K562 (cell line): ENCODE results near the gene TIGD4. TPM values are rescaled to one million over a fixed set of nuclear protein-coding genes. Genes with fewer than 3 reads are reported as not detected.

Experiments
- AFF1 ChIP-seq, 2 experiments: fragments of 450-650 bp; IDR thresholded peaks; 2 replicates each; pipeline ENCODE4 v1.6.1; 2018; ENCODE audit warnings: mild to moderate bottlenecking in 2 of 2, low read depth in 1 of 2; ENCODE audit not compliant: partially characterized antibody in 2 of 2
- CEBPB ChIP-seq: fragments of 450-650 bp; IDR thresholded peaks from 2 replicates; pipeline ENCODE4 v1.6.1; 2016; ENCODE audit warnings: missing genetic modification characterization, missing compliant biosample characterization
- ELF1 ChIP-seq: fragments of 200-800 bp; sonication (Bioruptor generic); IDR thresholded peaks from 2 replicates; pipeline ENCODE4 v1.6.1; 2016; ENCODE audit warnings: missing genetic modification characterization, missing compliant biosample characterization
- ETS1 ChIP-seq: conservative IDR thresholded peaks from 2 replicates; pipeline ENCODE4 v1.6.1; 2011; ENCODE audit warnings: low read depth, mild to moderate bottlenecking, low read length; ENCODE audit not compliant: control insufficient read depth
- HDAC1 ChIP-seq, 2 experiments: fragments of 450-650 bp; IDR thresholded peaks; 2 replicates each; pipeline ENCODE4 v1.6.1; 2016 to 2017; ENCODE audit warnings: inconsistent platforms in 1 of 2, mild to moderate bottlenecking in 1 of 2, moderate library complexity in 1 of 2
- JUNB ChIP-seq: fragments of 450-650 bp; formaldehyde crosslinking; conservative IDR thresholded peaks from 2 replicates; pipeline ENCODE4 v1.4.0; 2020; ENCODE audit warnings: mild to moderate bottlenecking
- MAFG ChIP-seq: fragments of 450-650 bp; conservative IDR thresholded peaks from 2 replicates; pipeline ENCODE4 v1.6.1; 2016; ENCODE audit warnings: missing genetic modification characterization, missing compliant biosample characterization
- MIER1 ChIP-seq: fragments of 450-650 bp; IDR thresholded peaks from 2 replicates; pipeline ENCODE4 v1.6.1; 2016; ENCODE audit warnings: antibody characterized with exemption, mild to moderate bottlenecking, low read depth
- PHB2 ChIP-seq: fragments of 450-650 bp; IDR thresholded peaks from 2 replicates; pipeline ENCODE4 v1.6.1; 2017; ENCODE audit warnings: low read depth
- POLR2A ChIP-seq: fragments of 450-650 bp; conservative IDR thresholded peaks from 2 replicates; pipeline ENCODE4 v1.6.1; 2016
- SMAD1 ChIP-seq: fragments of 150-350 bp; IDR thresholded peaks from 2 replicates; pipeline ENCODE4 v1.6.1; 2014; ENCODE audit warnings: low read length, low read depth; ENCODE audit not compliant: partially characterized antibody
- SMAD2 ChIP-seq: fragments of 150-350 bp; IDR thresholded peaks from 2 replicates; pipeline ENCODE4 v1.6.1; 2014; ENCODE audit warnings: low read depth, mild to moderate bottlenecking, low read length
- TRIM28 ChIP-seq: fragments of 450-650 bp; IDR thresholded peaks from 2 replicates; pipeline ENCODE4 v1.6.1; 2017
- U2AF1 ChIP-seq: fragments of 200-400 bp; formaldehyde crosslinking; optimal IDR thresholded peaks from 2 replicates; pipeline ENCODE3; 2017; ENCODE audit warnings: mild to moderate bottlenecking, low read depth, low read length, moderate library complexity
- U2AF2 ChIP-seq: fragments of 200-400 bp; formaldehyde crosslinking; optimal IDR thresholded peaks from 2 replicates; pipeline ENCODE3; 2017; ENCODE audit warnings: low read depth, mild to moderate bottlenecking, low read length
- USF1 ChIP-seq: sonication (generic); formaldehyde crosslinking; IDR thresholded peaks from 2 replicates; pipeline ENCODE4 v1.9.0; 2022; ENCODE audit warnings: mild to moderate bottlenecking, missing genetic modification reagents
- ZBED1 ChIP-seq: IDR thresholded peaks from 2 replicates; pipeline ENCODE4 v1.6.1; 2014
- ZNF408 ChIP-seq: fragments of 250-450 bp; sonication (Bioruptor Pico); IDR thresholded peaks from 2 replicates; pipeline ENCODE4 v1.4.0; 2020; ENCODE audit warnings: low read depth, mild to moderate bottlenecking, moderate library complexity
- ZNF444 ChIP-seq: fragments of 250-450 bp; sonication (Bioruptor Pico); IDR thresholded peaks from 2 replicates; pipeline ENCODE4 v1.4.0; 2020; ENCODE audit warnings: mild to moderate bottlenecking, moderate library complexity
- ZNF507 ChIP-seq: conservative IDR thresholded peaks from 2 replicates; pipeline ENCODE4 v1.6.1; 2017; ENCODE audit warnings: missing genetic modification characterization, missing compliant biosample characterization
- polyA plus RNA-seq, 8 experiments: library from polyadenylated mRNA; depleted of rRNA in 4 of 8; stranded (reverse) in 5 of 8; unstranded in 3 of 8; fragments of >200 nt; fragmentation: Nextera tagmentation in 2 of 8; fragmentation: Illumina TruSeq in 1 of 8; extraction: Ambion mirVana in 2 of 8; extraction: Trizol in 1 of 8; gene quantifications; 2 replicates each; pipeline versions ENCODE4 v1.2.1 to v1.2.3, GENCODE V29; 2011 to 2014; ENCODE audit warnings: inconsistent platforms in 1 of 8, missing spikeins in 1 of 8
- total RNA-seq, 7 experiments: library from RNA; depleted of rRNA in 6 of 7; stranded (reverse); fragments of >200 nt in 6 of 7; fragmentation: Illumina TruSeq in 2 of 7; extraction: Trizol in 2 of 7; gene quantifications; 2 replicates each; pipeline versions ENCODE4 v1.2.1 to v1.2.3, GENCODE V29; 2011 to 2021; ENCODE audit warnings: low replicate concordance in 1 of 7
- TF ChIP-seq, protein P1 (sequence below): sonication (generic); IDR thresholded peaks from 2 replicates; pipeline ENCODE4 v1.6.1; 2016
- TF ChIP-seq, protein P2 (sequence below): fragments of 450-650 bp; formaldehyde crosslinking; IDR thresholded peaks from 2 replicates; pipeline ENCODE4 v1.4.0; 2022; ENCODE audit warnings: missing genetic modification characterization

The TIGD4 gene
- total and polyA plus RNA-seq, 9 of the 15 experiments (the other 6 are each of a cell fraction or from before 2014, with no cell fraction given), result 0.07 to 0.28 (median 0.18) TPM

DNA sequence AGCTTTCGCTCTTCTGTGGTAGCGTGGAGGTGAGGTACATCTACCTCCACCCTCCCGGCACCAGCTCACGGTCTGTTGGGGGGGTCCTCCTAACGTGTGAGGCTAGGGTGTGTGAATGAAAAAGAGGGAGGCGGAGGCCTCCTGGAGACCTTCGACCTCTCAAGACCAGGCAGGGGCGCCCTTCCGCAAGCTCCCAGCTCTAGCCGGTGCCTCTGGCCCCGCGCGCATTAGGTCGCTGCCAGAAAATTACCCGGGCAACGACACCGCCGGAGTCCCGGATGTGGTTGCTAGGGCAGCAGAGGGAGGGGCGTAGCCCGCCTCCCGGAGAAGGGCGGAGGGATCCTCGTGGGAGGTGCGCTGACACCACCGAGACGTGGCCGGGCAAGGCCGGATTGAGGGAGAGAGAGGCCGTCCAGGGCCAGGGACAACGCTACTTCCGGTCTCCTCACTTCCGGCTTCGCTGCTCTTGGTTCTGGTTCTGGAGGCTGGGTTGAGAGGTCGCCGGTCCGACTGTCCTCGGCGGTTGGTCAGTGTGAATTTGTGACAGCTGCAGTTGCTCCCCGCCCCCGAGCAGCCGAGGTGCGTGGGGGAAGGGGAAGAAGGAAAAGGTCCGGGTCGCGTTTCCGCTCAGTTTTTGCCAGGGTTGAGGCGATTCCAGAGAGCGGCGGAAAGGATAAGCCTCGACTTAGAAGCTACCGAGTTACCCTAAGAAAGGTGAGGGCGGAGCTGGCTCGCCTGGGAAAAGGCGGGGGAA lies at the start of gene TIGD4, which contains the start of gene ARFIP1 (continued):
- TF ChIP-seq AFF1 (IDR thresholded peaks at IDR 0.05; ENCODE audit: low read depth in 1 of 2, partially characterized antibody in 2 of 2), result peak in 1 of 2 experiments; percentile 64
- TF ChIP-seq SMAD1, result no peak
- TF ChIP-seq ZBED1, result no peak
- no peak for TF ChIP-seq ZNF408
- TF ChIP-seq SMAD2, result no peak
- no peak for TF ChIP-seq PHB2
- TF ChIP-seq MAFG (tag), result no peak
- TF ChIP-seq USF1 (CRISPR knock-in tag), result no peak
- peak; percentile 96 for TF ChIP-seq ELF1
- no peak for TF ChIP-seq U2AF2
- TF ChIP-seq, protein P1, sequence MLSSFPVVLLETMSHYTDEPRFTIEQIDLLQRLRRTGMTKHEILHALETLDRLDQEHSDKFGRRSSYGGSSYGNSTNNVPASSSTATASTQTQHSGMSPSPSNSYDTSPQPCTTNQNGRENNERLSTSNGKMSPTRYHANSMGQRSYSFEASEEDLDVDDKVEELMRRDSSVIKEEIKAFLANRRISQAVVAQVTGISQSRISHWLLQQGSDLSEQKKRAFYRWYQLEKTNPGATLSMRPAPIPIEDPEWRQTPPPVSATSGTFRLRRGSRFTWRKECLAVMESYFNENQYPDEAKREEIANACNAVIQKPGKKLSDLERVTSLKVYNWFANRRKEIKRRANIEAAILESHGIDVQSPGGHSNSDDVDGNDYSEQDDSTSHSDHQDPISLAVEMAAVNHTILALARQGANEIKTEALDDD, result no peak
- no peak for TF ChIP-seq CEBPB (tag)
- TF ChIP-seq MIER1, result no peak
- TF ChIP-seq ZNF444 (CRISPR knock-in tag), result no peak
- TF ChIP-seq, protein P2, sequence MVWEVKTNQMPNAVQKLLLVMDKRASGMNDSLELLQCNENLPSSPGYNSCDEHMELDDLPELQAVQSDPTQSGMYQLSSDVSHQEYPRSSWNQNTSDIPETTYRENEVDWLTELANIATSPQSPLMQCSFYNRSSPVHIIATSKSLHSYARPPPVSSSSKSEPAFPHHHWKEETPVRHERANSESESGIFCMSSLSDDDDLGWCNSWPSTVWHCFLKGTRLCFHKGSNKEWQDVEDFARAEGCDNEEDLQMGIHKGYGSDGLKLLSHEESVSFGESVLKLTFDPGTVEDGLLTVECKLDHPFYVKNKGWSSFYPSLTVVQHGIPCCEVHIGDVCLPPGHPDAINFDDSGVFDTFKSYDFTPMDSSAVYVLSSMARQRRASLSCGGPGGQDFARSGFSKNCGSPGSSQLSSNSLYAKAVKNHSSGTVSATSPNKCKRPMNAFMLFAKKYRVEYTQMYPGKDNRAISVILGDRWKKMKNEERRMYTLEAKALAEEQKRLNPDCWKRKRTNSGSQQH (CRISPR knock-in tag), result no peak; the same call in 1 of the 2 replicates
- no peak for TF ChIP-seq ZNF507
- no peak for TF ChIP-seq TRIM28
- no peak for TF ChIP-seq U2AF1
- TF ChIP-seq JUNB, result no peak
- TF ChIP-seq ETS1, result 0 out of 2 replicates have a peak, but pooled peaks have one; percentile 25
- TF ChIP-seq POLR2A, result peak; percentile 90
- peak in 1 of 2 experiments; percentile 78; a peak in 2 of 4 replicates for TF ChIP-seq HDAC1 (IDR thresholded peaks at IDR 0.05)
